ENCODE measurements around the gene SFXN3. TPM values are rescaled to one million over a fixed set of nuclear protein-coding genes. Genes with fewer than 3 reads are reported as not detected.

SFXN3 gene
- total and polyA plus RNA-seq, 2 of the 13 experiments (the other 11 are each of a cell fraction or from before 2014, with no cell fraction given) = 16.8 to 71.5 TPM

DNA sequence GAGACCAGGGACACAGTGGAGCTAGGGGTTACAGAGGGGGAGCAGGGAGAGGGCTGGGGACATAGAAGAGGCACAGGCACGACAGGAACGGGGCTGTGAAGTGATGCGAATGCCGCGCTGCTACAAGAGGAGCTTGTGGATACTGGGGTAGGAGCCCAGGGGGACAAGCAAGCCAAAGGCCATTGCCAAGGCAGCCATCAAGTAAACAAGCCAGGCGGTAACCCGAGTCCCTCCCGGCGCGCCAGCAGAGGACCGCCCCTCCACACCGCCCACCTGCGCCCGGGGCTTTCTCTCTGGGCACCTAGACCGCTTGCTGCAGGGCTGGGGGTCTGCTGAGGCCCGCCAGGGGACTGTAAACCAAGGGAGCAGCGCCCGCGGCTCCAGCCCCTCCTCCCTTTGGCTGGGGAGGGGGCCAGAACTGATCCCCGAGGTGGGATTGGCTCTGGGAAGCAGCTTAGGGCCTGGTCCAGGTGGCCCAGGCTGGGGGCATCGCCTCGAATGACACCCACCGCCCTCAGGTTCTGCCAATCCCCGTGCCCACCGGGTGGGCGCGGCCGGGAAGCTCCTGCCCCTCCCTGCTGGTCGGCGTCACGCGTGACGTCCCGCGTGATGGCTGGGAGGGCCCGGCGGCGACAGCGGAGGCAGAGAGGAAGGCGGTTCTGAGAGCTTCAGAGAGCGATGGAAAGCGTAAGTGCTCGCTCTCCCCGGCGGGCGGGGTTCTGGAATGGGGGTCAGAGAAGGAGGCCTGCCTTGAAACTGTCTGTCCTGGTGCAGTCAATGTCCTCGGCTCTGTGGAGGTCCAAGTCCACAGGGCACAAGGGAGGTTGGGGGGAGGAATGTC lies 982 bp downstream of the SFXN3 start (continued):
- TF ChIP-seq, protein P1, sequence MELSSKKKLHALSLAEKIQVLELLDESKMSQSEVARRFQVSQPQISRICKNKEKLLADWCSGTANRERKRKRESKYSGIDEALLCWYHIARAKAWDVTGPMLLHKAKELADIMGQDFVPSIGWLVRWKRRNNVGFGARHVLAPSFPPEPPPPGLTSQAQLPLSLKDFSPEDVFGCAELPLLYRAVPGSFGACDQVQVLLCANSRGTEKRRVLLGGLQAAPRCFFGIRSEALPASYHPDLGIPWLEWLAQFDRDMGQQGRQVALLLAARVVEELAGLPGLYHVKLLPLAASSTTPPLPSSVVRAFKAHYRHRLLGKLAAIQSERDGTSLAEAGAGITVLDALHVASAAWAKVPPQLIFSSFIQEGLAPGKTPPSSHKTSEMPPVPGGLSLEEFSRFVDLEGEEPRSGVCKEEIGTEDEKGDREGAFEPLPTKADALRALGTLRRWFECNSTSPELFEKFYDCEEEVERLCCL (CRISPR knock-in tag; IDR thresholded peaks at IDR 0.05; ENCODE audit: borderline replicate concordance) = no peak
- TF ChIP-seq MLLT10 (CRISPR knock-in tag; IDR thresholded peaks at IDR 0.05) = no peak
- TF ChIP-seq, protein P2, sequence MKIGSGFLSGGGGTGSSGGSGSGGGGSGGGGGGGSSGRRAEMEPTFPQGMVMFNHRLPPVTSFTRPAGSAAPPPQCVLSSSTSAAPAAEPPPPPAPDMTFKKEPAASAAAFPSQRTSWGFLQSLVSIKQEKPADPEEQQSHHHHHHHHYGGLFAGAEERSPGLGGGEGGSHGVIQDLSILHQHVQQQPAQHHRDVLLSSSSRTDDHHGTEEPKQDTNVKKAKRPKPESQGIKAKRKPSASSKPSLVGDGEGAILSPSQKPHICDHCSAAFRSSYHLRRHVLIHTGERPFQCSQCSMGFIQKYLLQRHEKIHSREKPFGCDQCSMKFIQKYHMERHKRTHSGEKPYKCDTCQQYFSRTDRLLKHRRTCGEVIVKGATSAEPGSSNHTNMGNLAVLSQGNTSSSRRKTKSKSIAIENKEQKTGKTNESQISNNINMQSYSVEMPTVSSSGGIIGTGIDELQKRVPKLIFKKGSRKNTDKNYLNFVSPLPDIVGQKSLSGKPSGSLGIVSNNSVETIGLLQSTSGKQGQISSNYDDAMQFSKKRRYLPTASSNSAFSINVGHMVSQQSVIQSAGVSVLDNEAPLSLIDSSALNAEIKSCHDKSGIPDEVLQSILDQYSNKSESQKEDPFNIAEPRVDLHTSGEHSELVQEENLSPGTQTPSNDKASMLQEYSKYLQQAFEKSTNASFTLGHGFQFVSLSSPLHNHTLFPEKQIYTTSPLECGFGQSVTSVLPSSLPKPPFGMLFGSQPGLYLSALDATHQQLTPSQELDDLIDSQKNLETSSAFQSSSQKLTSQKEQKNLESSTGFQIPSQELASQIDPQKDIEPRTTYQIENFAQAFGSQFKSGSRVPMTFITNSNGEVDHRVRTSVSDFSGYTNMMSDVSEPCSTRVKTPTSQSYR (CRISPR knock-in tag; IDR thresholded peaks at IDR 0.05; ENCODE audit: borderline replicate concordance) = no peak
- peak; percentile 18; the same call in 1 of the 2 replicates for TF ChIP-seq ZSCAN21 (CRISPR knock-in tag; IDR thresholded peaks at IDR 0.05; ENCODE audit: borderline replicate concordance)
- no peak for TF ChIP-seq SNAI1 (CRISPR knock-in tag; IDR thresholded peaks at IDR 0.05; ENCODE audit: borderline replicate concordance)
- TF ChIP-seq U2AF1 (optimal IDR thresholded peaks at IDR 0.05; ENCODE audit: low read depth, low read length) = peak; percentile 74
- no peak for TF ChIP-seq XRCC5 (optimal IDR thresholded peaks at IDR 0.05; ENCODE audit: low read length)
- TF ChIP-seq ZNF143 (CRISPR knock-in tag; IDR thresholded peaks at IDR 0.05) = no peak
- TF ChIP-seq BCL6 (CRISPR knock-in tag; IDR thresholded peaks at IDR 0.05) = peak; percentile 61
- peak; percentile 8; the same call in 1 of the 2 replicates for TF ChIP-seq PAX8 (CRISPR knock-in tag; IDR thresholded peaks at IDR 0.05; ENCODE audit: borderline replicate concordance)
- no peak for TF ChIP-seq ZFP90 (CRISPR knock-in tag; IDR thresholded peaks at IDR 0.05; ENCODE audit: borderline replicate concordance)
- TF ChIP-seq SP1 (IDR thresholded peaks at IDR 0.05) = no peak
- no peak for TF ChIP-seq SP1 (CRISPR knock-in tag; IDR thresholded peaks at IDR 0.05)
- no peak for TF ChIP-seq MNT (IDR thresholded peaks at IDR 0.05)
- 0 out of 2 replicates have a peak, but pooled peaks have one; percentile 54 for TF ChIP-seq ZNF260 (CRISPR knock-in tag; IDR thresholded peaks at IDR 0.05; ENCODE audit: borderline replicate concordance, low read depth)
- TF ChIP-seq NR1H2 (CRISPR knock-in tag; IDR thresholded peaks at IDR 0.05; ENCODE audit: borderline replicate concordance, low read depth) = no peak
- TF ChIP-seq ZNF18 (CRISPR knock-in tag; IDR thresholded peaks at IDR 0.05; ENCODE audit: insufficient replicate concordance) = peak; percentile 68
- TF ChIP-seq SOX13 (IDR thresholded peaks at IDR 0.05) = no peak
- no peak for TF ChIP-seq SOX13 (CRISPR knock-in tag; conservative IDR thresholded peaks at IDR 0.05 in 1 of 2, IDR thresholded peaks at IDR 0.05 in 1 of 2)
- TF ChIP-seq, protein P3, sequence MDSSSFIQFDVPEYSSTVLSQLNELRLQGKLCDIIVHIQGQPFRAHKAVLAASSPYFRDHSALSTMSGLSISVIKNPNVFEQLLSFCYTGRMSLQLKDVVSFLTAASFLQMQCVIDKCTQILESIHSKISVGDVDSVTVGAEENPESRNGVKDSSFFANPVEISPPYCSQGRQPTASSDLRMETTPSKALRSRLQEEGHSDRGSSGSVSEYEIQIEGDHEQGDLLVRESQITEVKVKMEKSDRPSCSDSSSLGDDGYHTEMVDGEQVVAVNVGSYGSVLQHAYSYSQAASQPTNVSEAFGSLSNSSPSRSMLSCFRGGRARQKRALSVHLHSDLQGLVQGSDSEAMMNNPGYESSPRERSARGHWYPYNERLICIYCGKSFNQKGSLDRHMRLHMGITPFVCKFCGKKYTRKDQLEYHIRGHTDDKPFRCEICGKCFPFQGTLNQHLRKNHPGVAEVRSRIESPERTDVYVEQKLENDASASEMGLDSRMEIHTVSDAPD (CRISPR knock-in tag; IDR thresholded peaks at IDR 0.05) = no peak
